Endodermal cell (in vitro differentiated cells): ENCODE measurements around the gene PAN3. TPM values are rescaled to one million over a fixed set of nuclear protein-coding genes. Genes with fewer than 3 reads are reported as not detected.

ENCODE experiments used
- DNase-seq: peaks from one replicate; pipeline ENCODE4 v3.0.0-alpha.2; 2017
- H3K27ac ChIP-seq: 2 replicates; pipeline ENCODE4 v1.5.1; 2013; ENCODE audit warnings: mild to moderate bottlenecking, low read depth, low read length, moderate library complexity
- H3K27me3 ChIP-seq: 2 replicates; pipeline ENCODE4 v1.6.1; 2013; ENCODE audit warnings: mild to moderate bottlenecking, low read length, moderate library complexity; ENCODE audit not compliant: insufficient read depth, control insufficient read depth, poor library complexity, severe bottlenecking
- H3K36me3 ChIP-seq: 2 replicates; pipeline ENCODE4 v1.7.0; 2013; ENCODE audit warnings: mild to moderate bottlenecking, low read length, moderate library complexity; ENCODE audit not compliant: control insufficient read depth, insufficient read depth
- H3K4me1 ChIP-seq: one replicate; pipeline ENCODE4 v1.7.0; 2013; ENCODE audit warnings: low read length; ENCODE audit not compliant: control insufficient read depth, insufficient read depth
- H3K4me3 ChIP-seq: 2 replicates; pipeline ENCODE4 v1.5.1; 2013; ENCODE audit warnings: mild to moderate bottlenecking, low read length, moderate library complexity
- H3K9ac ChIP-seq: 2 replicates; pipeline ENCODE4 v1.6.1; 2013; ENCODE audit warnings: mild to moderate bottlenecking, low read length, moderate library complexity; ENCODE audit not compliant: poor library complexity, severe bottlenecking; ENCODE audit errors: extremely low read depth
- H3K9me3 ChIP-seq: 2 replicates; pipeline ENCODE4 v1.6.1; 2013; ENCODE audit warnings: mild to moderate bottlenecking, low read length, moderate library complexity; ENCODE audit not compliant: control insufficient read depth
- H3K27ac Mint-ChIP-seq: 2 replicates; pipeline ENCODE4 v1.8.0; 2020; ENCODE audit warnings: mixed read lengths
- H3K27me3 Mint-ChIP-seq: 2 replicates; pipeline ENCODE4 v1.8.0; 2021; ENCODE audit warnings: mild to moderate bottlenecking, mixed read lengths; ENCODE audit not compliant: insufficient read depth
- H3K36me3 Mint-ChIP-seq: 2 replicates; pipeline ENCODE4 v1.8.0; 2020; ENCODE audit warnings: low read depth, mixed read lengths
- H3K4me1 Mint-ChIP-seq: 2 replicates; pipeline ENCODE4 v1.8.0; 2020; ENCODE audit warnings: mixed read lengths
- H3K4me3 Mint-ChIP-seq: 2 replicates; pipeline ENCODE4 v1.8.0; 2020; ENCODE audit warnings: mild to moderate bottlenecking, moderate library complexity, mixed read lengths
- H3K9me3 Mint-ChIP-seq: 2 replicates; pipeline ENCODE4 v1.8.0; 2020; ENCODE audit warnings: mild to moderate bottlenecking, mixed read lengths
- WGBS, 2 experiments: methylation state at CpG; one replicate each; pipeline versions ENCODE4 v1.1.5 to v1.1.7; 2013; ENCODE audit warnings: missing lambda C conversion rate in 2 of 2, mixed read lengths in 1 of 2; ENCODE audit not compliant: insufficient coverage in 1 of 2, insufficient read length in 1 of 2; 5-methylcytosine and 5-hydroxymethylcytosine counted together
- total RNA-seq, 2 donors: library from RNA; stranded (reverse); fragmentation: NEBNext Ultra II Directional in 1 of 2; extraction: Animal tissue kit (Norgen Biotek cat#: 25700) in 1 of 2; gene quantifications; 2 replicates in 1 of 2; 3 replicates in 1 of 2; pipeline ENCODE4 v1.2.1, GENCODE V29; 2021
- TF ChIP-seq, protein P1 (sequence below): fragments of 200-600 bp; sonication (generic); conservative IDR thresholded peaks from 2 replicates; pipeline ENCODE4 v1.5.0; 2021; ENCODE audit warnings: antibody characterized with exemption, mild to moderate bottlenecking

The PAN3 gene
- total RNA-seq, 2 donors from 2014 or later = 73.5 to 73.8 TPM

DNA sequence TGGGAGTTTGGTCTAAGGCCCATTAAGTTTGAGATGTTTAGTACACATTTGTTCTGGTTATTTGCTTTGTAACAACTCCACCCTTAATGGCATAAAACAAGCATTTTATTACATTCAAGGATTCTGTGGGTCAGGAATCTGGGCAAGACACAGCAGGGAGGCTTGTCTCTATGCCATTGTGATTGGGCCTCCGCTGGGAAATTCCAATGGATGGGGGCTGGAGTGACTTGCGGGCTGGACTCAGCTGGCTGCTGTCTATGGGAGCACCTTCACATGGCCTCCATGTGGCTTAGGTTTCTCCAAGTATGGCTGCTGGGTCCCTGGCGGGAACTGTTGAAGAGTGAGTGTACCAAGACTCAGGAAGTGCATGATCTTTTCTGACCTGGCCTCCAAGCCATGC lies 159.0 kb downstream of the PAN3 start:
- Histone ChIP-seq H3K36me3 (peaks cover 37% of the 10 kb centered on the region), H3K9me3 (no peaks in the 10 kb centered on the region), H3K4me3 (no peak overlapping the region), H3K4me1 (peaks cover 3% of the 10 kb centered on the region), H3K27ac (no peak overlapping the region), H3K27me3 (no peaks in the 10 kb centered on the region), H3K9ac (no peak overlapping the region)
- no peaks in the 10 kb centered on the region for H3K9me3 Mint-ChIP-seq
- peaks cover 30% of the 10 kb centered on the region for H3K4me1 Mint-ChIP-seq
- peaks cover 33% of the 10 kb centered on the region for H3K36me3 Mint-ChIP-seq
- peak overlapping the region; percentile 64 for H3K27ac Mint-ChIP-seq
- WGBS, 2 experiments = 67 to 70% methylated on average over 2 to 3 of the region's 3 CpGs
- H3K27me3 Mint-ChIP-seq = no peaks in the 10 kb centered on the region
- TF ChIP-seq, protein P1, sequence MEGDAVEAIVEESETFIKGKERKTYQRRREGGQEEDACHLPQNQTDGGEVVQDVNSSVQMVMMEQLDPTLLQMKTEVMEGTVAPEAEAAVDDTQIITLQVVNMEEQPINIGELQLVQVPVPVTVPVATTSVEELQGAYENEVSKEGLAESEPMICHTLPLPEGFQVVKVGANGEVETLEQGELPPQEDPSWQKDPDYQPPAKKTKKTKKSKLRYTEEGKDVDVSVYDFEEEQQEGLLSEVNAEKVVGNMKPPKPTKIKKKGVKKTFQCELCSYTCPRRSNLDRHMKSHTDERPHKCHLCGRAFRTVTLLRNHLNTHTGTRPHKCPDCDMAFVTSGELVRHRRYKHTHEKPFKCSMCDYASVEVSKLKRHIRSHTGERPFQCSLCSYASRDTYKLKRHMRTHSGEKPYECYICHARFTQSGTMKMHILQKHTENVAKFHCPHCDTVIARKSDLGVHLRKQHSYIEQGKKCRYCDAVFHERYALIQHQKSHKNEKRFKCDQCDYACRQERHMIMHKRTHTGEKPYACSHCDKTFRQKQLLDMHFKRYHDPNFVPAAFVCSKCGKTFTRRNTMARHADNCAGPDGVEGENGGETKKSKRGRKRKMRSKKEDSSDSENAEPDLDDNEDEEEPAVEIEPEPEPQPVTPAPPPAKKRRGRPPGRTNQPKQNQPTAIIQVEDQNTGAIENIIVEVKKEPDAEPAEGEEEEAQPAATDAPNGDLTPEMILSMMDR = no peak
- no peak overlapping the region for H3K4me3 Mint-ChIP-seq
- DNase-seq = peak; percentile 86

DNA sequence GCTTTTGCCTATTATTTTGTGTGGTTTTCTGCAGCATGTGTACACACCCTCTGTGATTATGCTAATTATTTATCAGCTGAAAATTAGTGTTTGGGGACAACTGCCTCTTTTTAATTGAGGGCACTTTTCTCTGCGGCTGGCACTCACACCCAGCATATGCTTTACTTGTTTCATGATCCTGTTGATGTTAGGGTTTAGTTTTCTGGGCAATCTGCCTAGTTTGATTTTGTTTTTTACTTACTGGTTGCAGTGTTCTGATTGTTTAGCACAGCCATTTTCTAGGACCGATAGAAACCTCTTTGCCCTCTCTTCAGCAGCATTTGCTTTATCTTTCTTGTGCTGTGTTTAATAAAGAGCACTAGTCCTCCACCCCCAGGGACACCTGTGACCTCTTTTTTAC lies 161.6 kb downstream of the PAN3 start:
- WGBS, 2 experiments = 90 to 100% methylated on average over 1 to 2 of the region's 2 CpGs
- Histone ChIP-seq H3K36me3 (peaks cover 12% of the 10 kb centered on the region), H3K9ac (no peak overlapping the region), H3K4me1 (peaks cover 9% of the 10 kb centered on the region), H3K27me3 (no peaks in the 10 kb centered on the region), H3K9me3 (no peaks in the 10 kb centered on the region), H3K4me3 (no peak overlapping the region), H3K27ac (no peak overlapping the region)
- Mint-ChIP-seq H3K4me1 (peaks cover 42% of the 10 kb centered on the region), H3K9me3 (no peaks in the 10 kb centered on the region), H3K36me3 (peaks cover 13% of the 10 kb centered on the region), H3K27me3 (no peaks in the 10 kb centered on the region), H3K27ac (no peak overlapping the region), H3K4me3 (no peak overlapping the region)
- TF ChIP-seq, protein P1 = no peak
- DNase-seq = no peak

DNA sequence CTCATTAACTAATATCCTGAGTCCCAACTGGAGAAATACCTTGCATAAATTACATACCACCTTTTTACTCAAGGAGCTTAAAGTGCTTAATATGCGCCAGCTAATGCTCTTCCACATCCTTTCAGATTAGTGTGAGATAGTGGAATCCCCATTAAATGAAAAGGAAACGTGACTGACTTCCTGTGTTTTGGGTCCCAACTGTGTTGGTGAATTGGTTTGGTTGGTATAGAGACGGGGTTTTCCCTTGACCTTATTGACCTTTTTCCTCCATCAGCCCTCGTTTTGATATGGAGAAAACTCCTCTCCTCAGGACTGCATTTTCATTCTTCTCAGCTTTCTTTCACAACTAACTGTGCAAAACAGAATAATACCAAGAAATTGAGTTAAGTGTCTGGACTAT lies 163.5 kb downstream of the PAN3 start:
- Mint-ChIP-seq H3K4me3 (no peak overlapping the region), H3K9me3 (no peaks in the 10 kb centered on the region), H3K36me3 (peaks cover under 1% of the 10 kb centered on the region), H3K27me3 (no peaks in the 10 kb centered on the region), H3K4me1 (peaks cover 42% of the 10 kb centered on the region), H3K27ac (no peak overlapping the region)
- Histone ChIP-seq H3K27me3 (no peaks in the 10 kb centered on the region), H3K4me3 (no peak overlapping the region), H3K27ac (no peak overlapping the region), H3K9ac (no peak overlapping the region), H3K36me3 (no peaks in the 10 kb centered on the region), H3K9me3 (no peaks in the 10 kb centered on the region), H3K4me1 (peaks cover 13% of the 10 kb centered on the region)
- no peak for DNase-seq
- WGBS, 2 experiments = 75% methylated on average over 2 of the region's 4 CpGs; no CpG with 5 or more reads in 1 of the 2 experiments
- TF ChIP-seq, protein P1 = no peak
